Esophagus (tissue), 2 donors: ENCODE results near the gene CELF1. TPM values are rescaled to one million over a fixed set of nuclear protein-coding genes. Genes with fewer than 3 reads are reported as not detected.

Source experiments
- H3K27ac ChIP-seq, 2 donors: one replicate each; pipeline ENCODE4 v1.5.1; 2013; ENCODE audit warnings: low read depth in 2 of 2, mild to moderate bottlenecking in 2 of 2, inconsistent platforms in 1 of 2, low read length in 1 of 2, moderate library complexity in 1 of 2
- H3K27me3 ChIP-seq, 2 donors: one replicate each; pipeline ENCODE4 v1.6.1; 2013; ENCODE audit warnings: low read length in 2 of 2, control low read depth in 1 of 2, mild to moderate bottlenecking in 1 of 2; ENCODE audit not compliant: insufficient read depth in 2 of 2, control insufficient read depth in 1 of 2
- H3K36me3 ChIP-seq, 2 donors: one replicate each; pipeline ENCODE4 v1.6.1; 2013; ENCODE audit warnings: low read length in 1 of 2; ENCODE audit not compliant: control insufficient read depth in 2 of 2, insufficient read depth in 2 of 2
- H3K4me1 ChIP-seq, 2 donors: one replicate each; pipeline ENCODE4 v1.6.1; 2013; ENCODE audit warnings: low read length in 1 of 2; ENCODE audit not compliant: control insufficient read depth in 2 of 2, insufficient read depth in 2 of 2
- H3K4me3 ChIP-seq, 2 donors: one replicate each; pipeline ENCODE4 v1.5.1; 2013; ENCODE audit warnings: low read length in 2 of 2, mild to moderate bottlenecking in 2 of 2, low read depth in 1 of 2, moderate library complexity in 1 of 2
- H3K9me3 ChIP-seq, 2 donors: one replicate each; pipeline ENCODE4 v1.6.1; 2013; ENCODE audit warnings: mild to moderate bottlenecking in 2 of 2, low read depth in 1 of 2, low read length in 1 of 2, moderate library complexity in 1 of 2; ENCODE audit not compliant: control insufficient read depth in 2 of 2, insufficient read depth in 1 of 2
- WGBS, 2 donors: extraction: QIAGEN DNeasy Blood & Tissue Kit; methylation state at CpG; one replicate each; pipeline ENCODE4 v1.1.7; 2013; 5-methylcytosine and 5-hydroxymethylcytosine counted together
- polyA plus RNA-seq, 2 donors: library from polyadenylated mRNA; stranded (reverse); fragments of 200-250 nt; gene quantifications; one replicate each; pipeline ENCODE4 v1.2.3, GENCODE V29; 2013
- donor health status: healthy with polysubstance abuse.
- donor health status: Bipolar disorder and iron deficiency.

The CELF1 gene
- polyA plus RNA-seq, 2 donors: 18.7 to 24.7 TPM

DNA sequence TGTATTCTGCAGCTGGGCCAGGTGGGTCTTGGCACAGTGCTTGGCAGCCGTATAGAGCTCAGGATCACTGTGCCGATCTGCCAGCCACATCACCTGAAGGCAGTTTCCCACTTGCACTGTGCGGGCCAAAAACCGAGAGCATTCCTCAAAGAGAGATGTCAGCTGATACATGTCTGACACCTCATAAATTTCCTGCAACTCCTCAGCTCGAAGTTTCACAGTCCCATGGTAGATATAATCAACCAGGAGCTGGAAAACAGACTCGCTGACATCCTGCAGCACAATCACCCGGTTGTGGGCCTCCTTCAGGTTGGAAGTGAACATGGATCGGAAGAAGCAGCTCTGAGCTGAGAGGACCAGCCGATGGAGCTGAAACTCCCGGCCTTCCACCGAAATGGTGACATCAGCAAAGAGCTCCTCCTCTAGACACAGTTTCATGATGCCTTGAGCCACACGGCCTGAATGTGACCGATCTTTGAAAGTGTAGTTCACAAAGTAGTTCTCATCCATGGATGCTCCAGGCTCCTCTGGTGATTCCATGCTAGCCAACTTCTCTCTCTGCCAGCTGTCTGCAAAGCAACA lies 24.6 kb upstream of the CELF1 start:
- H3K36me3 ChIP-seq: peaks cover 19 to 32% of the 10 kb centered on the region in 2 donors
- WGBS, 2 donors: 64% methylated on average over 13 of the region's 13 CpGs
- H3K27me3 ChIP-seq: no peaks in the 10 kb centered on the region
- peak overlapping the region in 1 of 2 donors; percentile 68 for H3K4me3 ChIP-seq
- H3K9me3 ChIP-seq: no peaks in the 10 kb centered on the region
- H3K27ac ChIP-seq: no peak overlapping the region
- peaks cover 3 to 9% of the 10 kb centered on the region in 2 donors for H3K4me1 ChIP-seq

DNA sequence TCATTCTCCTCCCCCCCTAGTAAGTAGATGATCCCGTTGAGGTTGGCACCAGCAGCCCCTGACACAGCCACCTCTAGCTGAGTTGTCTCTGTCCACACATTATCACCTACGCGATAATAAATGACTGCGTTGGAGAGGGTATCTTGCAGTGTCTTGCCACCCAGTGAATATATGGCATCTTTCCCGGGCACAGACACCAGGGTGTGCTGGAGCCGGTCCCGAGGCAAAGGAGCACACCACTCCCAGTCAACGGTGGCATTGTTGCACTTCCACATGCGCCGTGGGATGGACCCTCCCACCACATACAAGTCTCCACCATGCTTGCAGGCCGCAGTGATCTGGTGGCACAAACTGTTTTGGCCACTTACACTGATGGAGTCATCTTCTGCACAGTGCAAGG lies 20.4 kb upstream of the CELF1 start:
- H3K36me3 ChIP-seq: peaks cover 10 to 21% of the 10 kb centered on the region in 2 donors
- no peaks in the 10 kb centered on the region for H3K27me3 ChIP-seq
- H3K4me3 ChIP-seq: no peak overlapping the region
- no peak overlapping the region for H3K27ac ChIP-seq
- H3K9me3 ChIP-seq: no peaks in the 10 kb centered on the region
- peaks cover 2 to 7% of the 10 kb centered on the region in 2 donors for H3K4me1 ChIP-seq
- 61 to 67% methylated on average over 11 of the region's 11 CpGs for WGBS, 2 donors

DNA sequence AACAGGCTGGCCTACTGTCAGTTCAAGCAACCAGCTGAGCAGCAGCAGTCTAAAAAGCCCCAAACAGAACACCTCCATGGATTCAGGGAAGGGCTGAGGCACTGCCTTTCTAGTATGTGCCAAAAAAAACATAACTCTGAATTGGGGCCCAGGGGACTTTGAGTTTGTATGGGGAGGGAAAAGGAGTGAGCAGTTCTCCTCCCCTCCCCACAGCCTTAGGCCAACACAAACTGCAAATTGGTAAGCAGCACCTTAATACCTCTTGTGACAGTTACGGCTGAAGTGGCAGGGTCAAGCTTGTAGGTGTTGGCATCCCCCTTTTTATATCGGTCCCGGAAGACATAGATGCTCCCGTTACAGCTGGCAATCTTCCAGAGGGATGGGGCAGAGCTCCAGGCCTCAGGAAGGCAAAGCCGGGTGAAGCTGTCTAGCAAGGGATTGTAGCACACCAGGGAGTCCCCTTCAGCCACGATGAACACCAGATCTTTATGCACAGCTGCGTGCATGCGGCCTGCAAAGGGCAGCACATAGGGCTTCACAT lies 19.9 kb upstream of the CELF1 start:
- no peaks in the 10 kb centered on the region for H3K27me3 ChIP-seq
- H3K4me3 ChIP-seq: no peak overlapping the region
- H3K27ac ChIP-seq: peak overlapping the region in 1 of 2 donors; percentile 55
- H3K4me1 ChIP-seq: peaks cover 0 to 7% of the 10 kb centered on the region in 2 donors
- peaks cover 10 to 21% of the 10 kb centered on the region in 2 donors for H3K36me3 ChIP-seq
- 35% methylated on average over 8 of the region's 8 CpGs for WGBS, 2 donors
- H3K9me3 ChIP-seq: no peaks in the 10 kb centered on the region

DNA sequence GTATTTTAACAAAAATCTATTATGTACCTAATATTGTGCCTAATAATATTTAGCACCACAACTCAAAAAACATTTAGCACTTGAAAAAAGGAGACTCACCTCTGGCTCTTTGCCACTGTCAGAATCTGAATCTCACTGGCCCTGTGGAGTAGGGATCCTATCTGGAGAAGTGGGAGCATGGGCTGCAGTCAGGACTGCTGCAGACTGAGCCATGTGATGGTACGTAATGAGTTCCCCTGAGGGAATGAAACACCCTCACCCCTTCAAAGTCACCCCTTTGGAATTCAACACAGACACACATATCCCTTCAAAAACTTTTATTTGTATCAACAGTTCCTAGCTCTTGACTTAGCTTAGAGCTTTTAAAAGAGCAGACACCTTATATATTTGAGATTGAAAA lies 19.0 kb upstream of the CELF1 start:
- Histone ChIP-seq H3K36me3 (peaks cover 10 to 21% of the 10 kb centered on the region in 2 donors), H3K4me3 (no peak overlapping the region), H3K4me1 (peaks cover 0 to 7% of the 10 kb centered on the region in 2 donors), H3K27me3 (no peaks in the 10 kb centered on the region), H3K9me3 (no peaks in the 10 kb centered on the region), H3K27ac (no peak overlapping the region)
- WGBS, 2 donors: 54 to 67% methylated on average over 1 of the region's 1 CpG

DNA sequence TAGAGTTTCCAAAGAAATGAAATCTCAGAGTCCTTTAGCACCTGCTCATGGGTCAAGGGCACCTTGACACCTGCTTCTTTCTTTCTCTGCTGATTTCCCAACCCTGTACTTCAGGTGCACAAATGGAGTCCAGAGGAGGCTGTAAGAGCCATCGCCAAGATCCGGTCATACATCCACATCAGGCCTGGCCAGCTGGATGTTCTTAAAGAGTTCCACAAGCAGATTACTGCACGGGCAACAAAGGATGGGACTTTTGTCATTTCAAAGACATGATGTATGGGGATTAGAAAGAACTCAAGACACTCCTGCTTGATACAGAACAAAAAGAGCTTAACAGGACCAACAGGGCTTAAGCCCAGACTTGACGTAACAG lies 18.4 kb upstream of the CELF1 start:
- Histone ChIP-seq H3K9me3 (no peaks in the 10 kb centered on the region), H3K27ac (peak overlapping the region in 1 of 2 donors; percentile 24), H3K36me3 (peaks cover 10 to 21% of the 10 kb centered on the region in 2 donors), H3K4me1 (peaks cover 0 to 7% of the 10 kb centered on the region in 2 donors), H3K4me3 (no peak overlapping the region), H3K27me3 (no peaks in the 10 kb centered on the region)
- 62 to 66% methylated on average over 4 of the region's 4 CpGs for whole genome bisulfite sequencing, 2 donors

DNA sequence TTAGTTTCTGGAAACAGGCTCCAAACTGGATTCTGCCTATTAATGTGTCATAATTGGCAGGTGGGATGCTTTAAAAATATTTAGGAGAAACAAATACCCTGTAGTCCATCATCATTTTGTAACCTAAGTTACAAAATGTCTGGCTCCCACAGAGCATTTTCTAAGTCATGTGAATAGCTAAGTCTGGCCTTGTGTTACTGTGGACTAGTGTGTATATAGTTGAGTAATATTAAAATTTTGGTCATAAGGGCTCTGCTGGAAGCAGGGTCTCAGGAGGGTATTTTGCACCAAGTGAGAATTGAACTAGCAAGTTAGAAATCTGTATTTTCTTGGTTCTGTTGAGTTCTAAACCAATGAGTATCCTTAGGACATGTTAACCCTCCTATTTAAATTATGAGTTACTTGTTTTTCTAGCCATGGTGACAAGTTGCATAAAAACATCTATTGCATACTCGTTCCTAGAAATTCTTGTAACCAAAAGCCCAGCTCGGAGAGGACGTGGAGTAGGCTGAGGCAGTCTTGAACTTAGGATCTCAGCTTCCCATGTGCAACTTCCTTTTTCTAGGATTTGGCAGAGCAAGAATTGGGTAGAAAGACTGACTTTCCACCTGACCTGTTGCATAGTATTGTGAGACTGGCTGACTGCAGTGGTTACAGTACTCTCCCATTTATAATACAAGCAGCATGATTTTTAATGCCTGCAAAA lies 17.9 kb upstream of the CELF1 start:
- peaks cover 10 to 19% of the 10 kb centered on the region in 2 donors for H3K36me3 ChIP-seq
- H3K9me3 ChIP-seq: no peaks in the 10 kb centered on the region
- H3K4me1 ChIP-seq: peaks cover 0 to 8% of the 10 kb centered on the region in 2 donors
- H3K27ac ChIP-seq: no peak overlapping the region
- no peak overlapping the region for H3K4me3 ChIP-seq
- no peaks in the 10 kb centered on the region for H3K27me3 ChIP-seq
- WGBS, 2 donors: 84 to 89% methylated on average over 3 of the region's 3 CpGs

DNA sequence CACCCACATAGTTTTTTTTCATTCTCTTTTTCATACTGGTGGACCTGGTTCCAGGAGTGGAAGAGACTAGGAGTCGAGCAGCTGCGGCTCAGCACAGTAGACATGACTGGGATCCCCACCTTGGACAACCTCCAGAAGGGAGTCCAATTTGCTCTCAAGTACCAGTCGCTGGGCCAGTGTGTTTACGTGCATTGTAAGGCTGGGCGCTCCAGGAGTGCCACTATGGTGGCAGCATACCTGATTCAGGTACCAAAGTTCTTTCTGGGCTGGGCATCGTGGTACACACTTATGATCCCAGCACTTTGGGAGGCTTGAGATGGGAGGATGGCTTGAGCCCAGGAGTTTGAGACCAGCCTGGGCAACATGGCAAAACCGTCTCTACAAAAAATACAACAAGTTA lies 16.7 kb upstream of the CELF1 start:
- H3K27ac ChIP-seq: no peak overlapping the region
- no peaks in the 10 kb centered on the region for H3K27me3 ChIP-seq
- H3K36me3 ChIP-seq: peaks cover 10 to 17% of the 10 kb centered on the region in 2 donors
- no peak overlapping the region for H3K4me3 ChIP-seq
- WGBS, 2 donors: 98% methylated on average over 7 of the region's 7 CpGs
- H3K4me1 ChIP-seq: peaks cover 0 to 9% of the 10 kb centered on the region in 2 donors
- no peaks in the 10 kb centered on the region for H3K9me3 ChIP-seq

DNA sequence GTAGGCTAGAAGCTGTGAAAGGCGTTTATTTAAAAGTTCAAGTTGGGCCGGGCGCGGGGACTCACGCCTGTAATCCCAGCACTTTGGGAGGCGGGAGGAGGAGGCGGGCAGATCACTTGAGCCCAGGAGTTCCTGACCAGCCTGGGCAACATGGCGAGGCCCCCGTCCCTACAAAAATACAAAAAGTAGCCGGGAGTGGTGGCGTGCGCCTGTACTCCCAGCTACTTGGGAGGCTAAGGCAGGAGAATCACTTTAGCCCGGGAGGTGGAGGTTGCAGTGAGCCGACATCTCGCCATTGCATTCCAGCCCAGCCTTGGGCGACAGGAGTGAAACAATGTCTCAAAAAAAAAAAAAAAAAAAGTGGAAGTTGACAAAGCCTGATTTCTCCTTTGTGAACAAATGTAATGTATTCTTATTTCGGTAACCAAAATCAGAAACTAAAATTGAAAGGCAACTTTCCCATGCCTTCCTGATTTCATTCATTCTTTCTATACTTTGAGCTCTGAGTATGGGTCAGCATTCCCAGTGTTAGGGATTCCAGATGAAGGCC lies 13.3 kb upstream of the CELF1 start:
- Histone ChIP-seq H3K27ac (peak overlapping the region; percentile 69 to 78), H3K4me1 (peaks cover 0 to 2% of the 10 kb centered on the region in 2 donors), H3K27me3 (no peaks in the 10 kb centered on the region), H3K4me3 (peak overlapping the region; percentile 86 to 97), H3K36me3 (no peaks in the 10 kb centered on the region), H3K9me3 (no peaks in the 10 kb centered on the region)
- 27 to 28% methylated on average over 17 of the region's 17 CpGs for WGBS, 2 donors

GRCh38 chr11:47565340-47566148 lies 12.6 kb upstream of the CELF1 start, which contains the start of gene PTPMT1:
Gene PTPMT1 (plus strand): TSS chr11:47565599. CDS start chr11:47565623, 24 bp downstream.
- H3K27me3 ChIP-seq: no peaks in the 10 kb centered on the region
- H3K4me3 ChIP-seq: peak within 1 kb of the TSS; percentile 86 to 97
- no peaks in the 10 kb centered on the region for H3K9me3 ChIP-seq
- peaks cover 0 to 2% of the 10 kb centered on the region in 2 donors for H3K4me1 ChIP-seq
- WGBS, 2 donors: 0 to 1% methylated on average over 77 to 86 of the region's 86 CpGs
- H3K36me3 ChIP-seq: no peaks in the 10 kb centered on the region
- H3K27ac ChIP-seq: peak within 1 kb of the TSS; percentile 69 to 78
